Mucosa of descending colon (tissue), 3 donors: ENCODE measurements around the gene ZMYND11. TPM values are rescaled to one million over a fixed set of nuclear protein-coding genes. Genes with fewer than 3 reads are reported as not detected.

Experiments used
- ATAC-seq: fragments of 200-7000 bp; cut with Tn5 transposase; one replicate; pipeline ENCODE4 v1.9.1; 2020; ENCODE audit warnings: mild to moderate bottlenecking, moderate library complexity
- DNase-seq, 3 donors: peaks; one replicate each; pipeline ENCODE4 v3.0.0-alpha.2; 2020
- H3K36me3 ChIP-seq: fragments of 200-600 bp; one replicate; pipeline ENCODE4 v1.8.0; 2021; ENCODE audit warnings: low read depth, mild to moderate bottlenecking
- H3K4me1 ChIP-seq: fragments of 200-600 bp; one replicate; pipeline ENCODE4 v1.8.0; 2021; ENCODE audit warnings: low read depth, mild to moderate bottlenecking
- H3K4me3 ChIP-seq: fragments of 200-600 bp; one replicate; pipeline ENCODE4 v1.8.0; 2021; ENCODE audit warnings: mild to moderate bottlenecking
- H3K9me3 ChIP-seq: fragments of 200-600 bp; one replicate; pipeline ENCODE4 v1.8.0; 2021; ENCODE audit warnings: mild to moderate bottlenecking
- intact Hi-C, 2 donors: fragments of 100-400 bp; cut with DNase I in 1 of 2; cut with micrococcal nuclease in 1 of 2; formaldehyde crosslinking; loops; one replicate each; pipeline versions ENCODE4 v1.11.0 to v1.11.1; 2022; cut with DNase I, micrococcal nuclease
- total RNA-seq, 3 donors: library from RNA; stranded (reverse); fragmentation: NEBNext Ultra II Directional in 2 of 3; extraction: Animal tissue kit (Norgen Biotek cat#: 25700) in 2 of 3; gene quantifications; one replicate each; pipeline versions ENCODE4 v1.2.1 to v1.2.4, GENCODE V29; 2021 to 2023
- TF ChIP-seq, protein P1 (sequence below): fragments of 200-600 bp; IDR thresholded peaks from one replicate; pipeline ENCODE4 v1.8.0; 2022; ENCODE audit warnings: antibody characterized with exemption, mild to moderate bottlenecking
- donor health status: DM: no; HTN: no; CAD: no; lungs with moderate emphysema.
- donor health status: DM: no; HTN: no; CAD: no.
- donor health status: DM: no; HTN: yes; CAD: no.

The ZMYND11 gene
- total RNA-seq, 3 donors from 2014 or later = 34.5 to 131 (median 37.6) TPM

DNA sequence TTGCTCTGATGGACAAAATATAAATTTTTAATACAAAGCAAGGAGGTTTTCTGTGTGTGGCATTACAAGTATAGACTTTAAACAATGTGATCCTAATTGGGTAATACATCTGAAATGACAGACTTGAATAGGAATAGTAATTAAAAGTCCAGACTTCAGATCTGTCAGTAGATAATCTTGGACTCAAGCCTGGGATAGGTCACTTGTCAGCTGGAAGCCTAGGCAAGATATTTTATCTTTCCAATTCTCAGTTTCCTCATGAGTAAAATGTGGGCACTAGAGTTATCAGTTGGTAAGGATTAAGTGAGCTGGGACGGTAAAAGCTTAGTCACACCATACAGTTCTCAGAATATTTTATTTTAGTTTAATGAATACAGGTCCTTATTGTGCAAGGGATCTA is 10.4 kb upstream of the ZMYND11 start:
- H3K9me3 ChIP-seq = no peaks in the 10 kb centered on the region
- no peak overlapping the region for H3K4me3 ChIP-seq
- ATAC-seq (no peak), DNase-seq (no peak)
- no peaks in the 10 kb centered on the region for H3K4me1 ChIP-seq
- H3K36me3 ChIP-seq = no peaks in the 10 kb centered on the region
- intact Hi-C loops = no loop called here
- TF ChIP-seq, protein P1, sequence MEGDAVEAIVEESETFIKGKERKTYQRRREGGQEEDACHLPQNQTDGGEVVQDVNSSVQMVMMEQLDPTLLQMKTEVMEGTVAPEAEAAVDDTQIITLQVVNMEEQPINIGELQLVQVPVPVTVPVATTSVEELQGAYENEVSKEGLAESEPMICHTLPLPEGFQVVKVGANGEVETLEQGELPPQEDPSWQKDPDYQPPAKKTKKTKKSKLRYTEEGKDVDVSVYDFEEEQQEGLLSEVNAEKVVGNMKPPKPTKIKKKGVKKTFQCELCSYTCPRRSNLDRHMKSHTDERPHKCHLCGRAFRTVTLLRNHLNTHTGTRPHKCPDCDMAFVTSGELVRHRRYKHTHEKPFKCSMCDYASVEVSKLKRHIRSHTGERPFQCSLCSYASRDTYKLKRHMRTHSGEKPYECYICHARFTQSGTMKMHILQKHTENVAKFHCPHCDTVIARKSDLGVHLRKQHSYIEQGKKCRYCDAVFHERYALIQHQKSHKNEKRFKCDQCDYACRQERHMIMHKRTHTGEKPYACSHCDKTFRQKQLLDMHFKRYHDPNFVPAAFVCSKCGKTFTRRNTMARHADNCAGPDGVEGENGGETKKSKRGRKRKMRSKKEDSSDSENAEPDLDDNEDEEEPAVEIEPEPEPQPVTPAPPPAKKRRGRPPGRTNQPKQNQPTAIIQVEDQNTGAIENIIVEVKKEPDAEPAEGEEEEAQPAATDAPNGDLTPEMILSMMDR = no peak

DNA sequence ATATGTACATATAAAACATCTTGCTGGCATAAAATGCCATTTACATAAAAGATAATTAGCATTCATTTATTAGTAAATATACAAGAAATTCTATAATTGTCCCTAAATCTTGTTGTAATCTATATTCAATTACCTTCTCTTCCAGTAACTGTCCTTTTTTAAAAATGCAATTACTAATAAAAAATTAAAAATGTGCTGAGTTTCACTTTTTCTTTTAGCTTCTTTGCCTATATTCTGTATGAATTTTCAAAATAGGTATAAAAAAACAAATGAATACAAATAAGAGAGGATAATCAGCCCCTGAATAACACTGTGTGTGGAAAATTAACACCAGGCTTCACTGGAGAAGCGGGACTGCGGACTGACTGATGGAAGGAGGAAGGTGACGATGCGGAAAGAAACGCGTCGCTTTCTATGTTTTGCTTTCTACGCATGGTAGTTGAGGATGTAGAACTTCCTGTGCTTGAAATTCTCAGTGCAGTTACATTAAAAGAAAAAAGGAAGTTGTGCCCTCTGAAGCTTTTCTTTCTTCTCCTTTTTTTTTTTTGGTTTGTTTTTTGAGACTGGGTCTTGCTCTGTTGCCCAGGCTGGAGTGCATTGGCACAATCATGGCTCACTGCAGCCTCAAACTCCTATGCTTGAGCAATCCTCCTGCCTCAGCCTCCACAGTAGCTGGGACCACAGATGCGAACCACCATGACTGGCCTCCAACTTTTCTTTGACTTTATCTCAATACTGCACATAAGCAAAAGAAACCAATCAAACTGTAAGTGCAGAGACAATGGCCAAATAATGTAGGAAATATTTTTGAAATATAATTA is 7.4 kb upstream of the ZMYND11 start:
- H3K36me3 ChIP-seq = no peaks in the 10 kb centered on the region
- DNase-seq (peak in 1 of 3 donors; percentile 33), ATAC-seq (peak; percentile 50)
- no peaks in the 10 kb centered on the region for H3K9me3 ChIP-seq
- H3K4me1 ChIP-seq = no peaks in the 10 kb centered on the region
- intact Hi-C loops = no loop called here
- H3K4me3 ChIP-seq = no peak overlapping the region
- TF ChIP-seq, protein P1 = no peak

DNA sequence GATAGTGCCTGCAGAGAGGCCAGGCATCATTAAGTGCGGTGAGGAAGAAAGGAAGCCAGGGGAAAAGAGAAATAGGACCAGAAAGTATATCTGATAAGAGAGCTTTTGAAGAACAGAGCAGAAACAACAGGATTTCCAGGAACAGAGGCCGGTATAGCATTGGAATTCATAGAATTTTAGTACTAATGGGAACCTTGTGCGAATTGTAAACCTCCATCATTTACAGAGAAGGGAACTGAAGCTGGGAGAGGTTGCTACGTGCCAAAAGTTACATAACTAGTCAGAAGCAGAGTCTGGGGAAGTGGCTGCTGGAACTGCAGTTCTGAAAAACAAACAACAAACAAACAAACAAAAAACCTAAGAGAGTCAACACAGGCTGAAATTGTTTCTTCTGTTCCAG is 5.4 kb upstream of the ZMYND11 start:
- Histone ChIP-seq H3K4me1 (peaks cover 6% of the 10 kb centered on the region), H3K36me3 (no peaks in the 10 kb centered on the region), H3K4me3 (no peak overlapping the region), H3K9me3 (no peaks in the 10 kb centered on the region)
- DNase-seq = no peak
- intact Hi-C loops = no loop called here
- TF ChIP-seq, protein P1 = no peak
- ATAC-seq = no peak

DNA sequence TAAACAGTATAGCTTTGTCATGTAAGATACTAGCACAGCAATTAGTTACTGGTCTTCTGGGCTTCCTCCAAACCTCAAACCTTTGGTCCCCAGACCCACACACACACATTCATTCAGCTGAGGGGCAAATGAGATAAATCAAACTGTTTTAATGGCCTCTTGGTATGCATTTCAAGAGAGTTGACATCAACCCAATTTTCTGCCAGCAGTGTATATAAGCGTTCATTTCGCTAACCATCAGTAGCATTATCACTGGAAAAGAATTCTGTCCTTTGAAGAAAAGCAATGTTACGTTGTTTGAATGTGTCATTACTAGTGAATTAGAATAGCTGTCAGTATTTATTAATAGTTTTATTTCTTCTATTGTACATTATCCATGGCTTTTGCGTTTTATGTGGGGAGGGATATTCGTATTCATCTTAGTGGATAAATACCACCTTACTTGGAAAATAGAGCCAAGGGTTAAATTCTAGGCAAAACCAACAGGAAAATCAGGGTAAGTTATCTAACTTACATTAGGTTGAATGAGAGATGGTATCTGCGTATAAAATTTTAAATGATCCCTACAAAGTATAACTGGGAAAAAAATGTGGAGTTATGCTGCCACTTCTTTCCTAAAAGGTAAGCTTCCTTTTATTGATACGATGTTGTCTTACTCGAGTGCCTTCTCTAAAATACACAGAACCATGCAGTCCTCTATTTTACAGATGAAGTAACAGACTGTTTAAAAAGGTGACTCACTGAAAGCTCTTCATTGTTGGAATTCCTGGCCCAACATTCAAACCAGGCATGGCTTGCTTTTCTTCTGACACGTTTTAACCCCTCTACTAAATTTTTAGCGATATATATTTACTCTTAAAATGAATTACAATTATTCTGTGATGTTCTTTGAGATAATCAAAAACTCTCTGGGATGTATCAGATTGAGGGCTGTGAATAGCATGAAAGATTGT is 2.0 kb upstream of the ZMYND11 start:
- DNase-seq (no peak), ATAC-seq (no peak)
- Histone ChIP-seq H3K36me3 (no peaks in the 10 kb centered on the region), H3K4me3 (no peak overlapping the region), H3K9me3 (no peaks in the 10 kb centered on the region), H3K4me1 (peaks cover 16% of the 10 kb centered on the region)
- TF ChIP-seq, protein P1 = no peak
- intact Hi-C loops = no loop called here

DNA sequence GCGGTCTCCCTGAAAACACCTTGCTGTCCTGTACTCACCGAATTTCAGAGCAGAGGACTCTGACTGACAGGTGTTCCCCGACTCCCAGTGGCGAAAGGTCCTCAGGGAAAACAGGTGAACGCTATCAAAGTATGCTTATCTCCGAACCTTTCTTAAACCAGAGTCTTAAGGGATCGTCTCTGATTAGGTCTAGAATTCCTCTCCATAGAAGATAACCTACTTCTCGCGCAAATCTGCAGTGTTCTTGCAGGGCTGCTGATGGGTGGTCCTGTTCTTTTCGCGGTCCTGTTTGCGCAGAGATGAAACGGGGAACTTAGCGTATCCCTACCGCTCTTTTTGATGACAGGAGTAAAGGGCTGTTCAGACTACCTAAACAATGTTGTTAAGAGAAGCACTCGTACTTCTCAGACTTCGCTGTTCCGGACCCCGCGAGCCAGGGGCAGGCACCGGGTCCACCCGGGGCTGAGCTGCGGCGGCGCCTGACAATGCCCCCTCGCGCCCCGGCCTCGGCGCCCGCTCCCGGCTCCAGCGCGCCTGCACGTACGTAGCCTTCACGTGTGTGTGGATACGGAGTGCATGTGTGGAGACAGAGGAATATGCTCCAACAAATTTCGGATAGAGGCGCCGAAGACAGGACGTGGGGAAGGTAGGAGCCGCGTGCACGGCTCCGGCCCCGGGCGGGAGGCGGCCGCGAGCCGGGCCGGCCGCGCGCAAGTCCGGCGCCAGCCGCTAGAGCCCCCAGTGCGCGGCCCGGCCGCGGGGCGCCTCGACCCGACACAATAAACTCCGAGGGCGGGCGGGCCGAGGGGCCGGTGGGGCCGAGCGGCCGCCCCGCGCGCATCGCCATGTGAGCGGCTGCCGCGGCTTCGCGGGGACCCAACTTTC is 766 bp upstream of the ZMYND11 start:
- no peaks in the 10 kb centered on the region for H3K9me3 ChIP-seq
- peak; percentile 46 for ATAC-seq
- H3K4me3 ChIP-seq = peak overlapping the region; percentile 77
- H3K4me1 ChIP-seq = peaks cover 16% of the 10 kb centered on the region
- H3K36me3 ChIP-seq = no peaks in the 10 kb centered on the region
- intact Hi-C loops = no loop called here
- peak in 2 of 3 donors; percentile 33 to 57 for DNase-seq
- TF ChIP-seq, protein P1 = no peak
